Duodenal mucosa (tissue), 2 donors: ENCODE measurements around the gene CWF19L1.
A peak's percentile ranks its signal among the peaks of the same experiment; 100 is the strongest.
"Not testable (repeated sequence)": the region's sequence is repeated elsewhere in the genome, so short reads cannot be mapped to it uniquely, and the experiment has no call there.

ENCODE experiments used
- H3K27ac ChIP-seq: one replicate; pipeline ENCODE4 v1.7.0; 2013; ENCODE audit warnings: low read depth, low read length
- H3K27me3 ChIP-seq, 2 donors: one replicate each; pipeline ENCODE4 v1.7.0; 2013; ENCODE audit warnings: low read length in 2 of 2, control low read depth in 1 of 2; ENCODE audit not compliant: insufficient read depth in 2 of 2, control insufficient read depth in 1 of 2
- H3K36me3 ChIP-seq, 2 donors: one replicate each; pipeline ENCODE4 v1.7.0; 2013; ENCODE audit warnings: low read length in 2 of 2, control low read depth in 1 of 2; ENCODE audit not compliant: insufficient read depth in 2 of 2, control insufficient read depth in 1 of 2
- H3K4me1 ChIP-seq, 2 donors: one replicate each; pipeline ENCODE4 v1.7.0; 2013; ENCODE audit warnings: low read length in 2 of 2, control low read depth in 1 of 2; ENCODE audit not compliant: insufficient read depth in 2 of 2, control insufficient read depth in 1 of 2
- H3K4me3 ChIP-seq, 2 donors: one replicate each; pipeline ENCODE4 v1.7.0; 2013; ENCODE audit warnings: low read length in 2 of 2, low read depth in 1 of 2
- H3K9ac ChIP-seq, 2 donors: one replicate each; pipeline ENCODE4 v1.7.0; 2013; ENCODE audit warnings: low read length in 2 of 2, low read depth in 1 of 2
- H3K9me3 ChIP-seq, 2 donors: one replicate each; pipeline ENCODE4 v1.7.0; 2013; ENCODE audit warnings: low read length in 2 of 2, control low read depth in 1 of 2; ENCODE audit not compliant: control insufficient read depth in 1 of 2

CWF19L1 gene

GRCh38 chr10:100267239-100268104 lies at the start of gene CWF19L1:
Gene CWF19L1, minus strand, starts transcription at chr10:100267638. Its CDS starts 45 bp downstream, at chr10:100267593.
- Histone ChIP-seq H3K27me3 (no peaks in the 10 kb centered on the region), H3K27ac (peak within 1 kb of the TSS; percentile 58), H3K9me3 (no peaks in the 10 kb centered on the region), H3K4me3 (peak within 1 kb of the TSS; percentile 100), H3K9ac (peak within 1 kb of the TSS; percentile 93 to 95), H3K4me1 (peaks cover 0 to 12% of the 10 kb centered on the region in 2 donors), H3K36me3 (no peaks in the 10 kb centered on the region)

GRCh38 chr10:100315615-100316014 lies 48.2 kb upstream of the CWF19L1 start:
- Histone ChIP-seq H3K9ac (no peak overlapping the region), H3K27me3 (peaks cover 3 to 4% of the 10 kb centered on the region in 2 donors), H3K9me3 (no peaks in the 10 kb centered on the region)

GRCh38 chr10:100311298-100311697 lies 43.9 kb upstream of the CWF19L1 start:
- no peak overlapping the region for H3K27ac ChIP-seq
- peaks cover 3 to 4% of the 10 kb centered on the region in 2 donors for H3K27me3 ChIP-seq
- H3K4me3 ChIP-seq = no peak overlapping the region
- H3K4me1 ChIP-seq = peaks cover 0 to 14% of the 10 kb centered on the region in 2 donors
- no peak overlapping the region for H3K9ac ChIP-seq
- H3K9me3 ChIP-seq = no peaks in the 10 kb centered on the region
- no peaks in the 10 kb centered on the region for H3K36me3 ChIP-seq

More at GRCh38 chr10:100315615-100316014, 48.2 kb upstream of the CWF19L1 start:
- H3K36me3 ChIP-seq = no peaks in the 10 kb centered on the region
- H3K27ac ChIP-seq = no peak overlapping the region
- no peak overlapping the region for H3K4me3 ChIP-seq
- peaks cover 0 to 14% of the 10 kb centered on the region in 2 donors for H3K4me1 ChIP-seq

- no peak overlapping the region for H3K9ac ChIP-seq
- no peak overlapping the region for H3K4me3 ChIP-seq
- no peak overlapping the region for H3K27ac ChIP-seq
- no peaks in the 10 kb centered on the region for H3K36me3 ChIP-seq
- H3K4me1 ChIP-seq = peaks cover 0 to 13% of the 10 kb centered on the region in 2 donors
- no peaks in the 10 kb centered on the region for H3K9me3 ChIP-seq
- no peaks in the 10 kb centered on the region for H3K27me3 ChIP-seq
Observed at GRCh38 chr10:100307684-100308083, 40.2 kb upstream of the CWF19L1 start.

GRCh38 chr10:100306861-100307260 lies 39.4 kb upstream of the CWF19L1 start:
- Histone ChIP-seq H3K4me1 (peaks cover 0 to 5% of the 10 kb centered on the region in 2 donors), H3K27me3 (no peaks in the 10 kb centered on the region), H3K4me3 (no peak overlapping the region), H3K9ac (no peak overlapping the region), H3K9me3 (no peaks in the 10 kb centered on the region), H3K36me3 (no peaks in the 10 kb centered on the region), H3K27ac (no peak overlapping the region)

- Histone ChIP-seq H3K36me3 (no peaks in the 10 kb centered on the region), H3K27ac (no peak overlapping the region), H3K4me3 (no peak overlapping the region), H3K27me3 (no peaks in the 10 kb centered on the region), H3K9ac (no peak overlapping the region), H3K4me1 (no peaks in the 10 kb centered on the region), H3K9me3 (no peaks in the 10 kb centered on the region)
Observed at GRCh38 chr10:100304414-100304813, 37.0 kb upstream of the CWF19L1 start.

GRCh38 chr10:100303724-100304319 lies 36.4 kb upstream of the CWF19L1 start:
- Histone ChIP-seq H3K4me3 (no peak overlapping the region), H3K4me1 (no peaks in the 10 kb centered on the region), H3K27me3 (no peaks in the 10 kb centered on the region), H3K9ac (no peak overlapping the region), H3K36me3 (no peaks in the 10 kb centered on the region), H3K27ac (no peak overlapping the region), H3K9me3 (no peaks in the 10 kb centered on the region)

GRCh38 chr10:100301123-100301522 lies 33.7 kb upstream of the CWF19L1 start:
- H3K27me3 ChIP-seq, H3K4me1 ChIP-seq, H3K9me3 ChIP-seq, H3K36me3 ChIP-seq, H3K4me3 ChIP-seq, H3K27ac ChIP-seq, H3K9ac ChIP-seq: not testable (repeated sequence)

- H3K4me3 ChIP-seq = no peak overlapping the region
- no peak overlapping the region for H3K27ac ChIP-seq
- no peak overlapping the region for H3K9ac ChIP-seq
- no peaks in the 10 kb centered on the region for H3K27me3 ChIP-seq
- no peaks in the 10 kb centered on the region for H3K9me3 ChIP-seq
- no peaks in the 10 kb centered on the region for H3K4me1 ChIP-seq
- H3K36me3 ChIP-seq = no peaks in the 10 kb centered on the region
Observed at GRCh38 chr10:100297242-100297641, 29.8 kb upstream of the CWF19L1 start.

GRCh38 chr10:100293066-100293465 lies 25.6 kb upstream of the CWF19L1 start:
- H3K27ac ChIP-seq = no peak overlapping the region
- no peak overlapping the region for H3K4me3 ChIP-seq
- no peaks in the 10 kb centered on the region for H3K36me3 ChIP-seq
- no peak overlapping the region for H3K9ac ChIP-seq
- H3K27me3 ChIP-seq = no peaks in the 10 kb centered on the region
- H3K9me3 ChIP-seq = no peaks in the 10 kb centered on the region
- peaks cover 0 to 5% of the 10 kb centered on the region in 2 donors for H3K4me1 ChIP-seq
